ENCODE results near the gene MFSD2A.

- TF ChIP-seq POLR2A (IDR thresholded peaks at IDR 0.05; ENCODE audit: low read depth, low read length) (no peak), POLR2AphosphoS5 (IDR thresholded peaks at IDR 0.05; ENCODE audit: low read depth, low read length) (no peak), TAF1 (IDR thresholded peaks at IDR 0.05; ENCODE audit: low read depth, low read length) (no peak), PAX5 (IDR thresholded peaks at IDR 0.05; ENCODE audit: insufficient read depth, low read length, severe bottlenecking) (no peak), SPI1 (IDR thresholded peaks at IDR 0.05; ENCODE audit: low read depth, low read length) (no peak)
Measured at GRCh38 chr1:39987869-39988268, 32.9 kb downstream of the MFSD2A start.

Measured in GM12891 (cell line).